CD14-positive monocyte (primary cell): ENCODE measurements around the gene CPE. TPM values are rescaled to one million over a fixed set of nuclear protein-coding genes. Genes with fewer than 3 reads are reported as not detected.

Source experiments
- DNase-seq, 3 donors: peaks; one replicate each; pipeline ENCODE4 v3.0.0-alpha.2; 2011 to 2022
- H2AFZ ChIP-seq: 2 replicates; pipeline ENCODE4 v1.6.0; 2012; ENCODE audit warnings: mild to moderate bottlenecking, low read depth, low read length, inconsistent platforms; ENCODE audit not compliant: insufficient read depth, poor library complexity, severe bottlenecking
- H3K27ac ChIP-seq, 2 donors: 1 replicate in 1 of 2; 2 replicates in 1 of 2; pipeline ENCODE4 v1.5.1; 2012 to 2013; ENCODE audit warnings: low read length in 2 of 2, control low read depth in 1 of 2, inconsistent platforms in 1 of 2, low read depth in 1 of 2, mild to moderate bottlenecking in 1 of 2
- H3K27me3 ChIP-seq, 2 donors: one replicate each; pipeline versions ENCODE4 v1.6.0 to v1.6.1; 2011 to 2013; ENCODE audit warnings: low read length in 2 of 2; ENCODE audit not compliant: control insufficient read depth in 2 of 2, insufficient read depth in 2 of 2
- H3K36me3 ChIP-seq, 2 donors: replicated peaks in 1 of 2; 1 replicate in 1 of 2; 2 replicates in 1 of 2; pipeline versions ENCODE4 v1.5.1 to v1.6.1; 2012 to 2013; ENCODE audit warnings: low read length in 2 of 2, control low read depth in 1 of 2, inconsistent platforms in 1 of 2, mild to moderate bottlenecking in 1 of 2; ENCODE audit not compliant: insufficient read depth in 2 of 2, control insufficient read depth in 1 of 2
- H3K4me1 ChIP-seq, 2 donors: 1 replicate in 1 of 2; 2 replicates in 1 of 2; pipeline versions ENCODE4 v1.5.1 to v1.6.1; 2012 to 2013; ENCODE audit warnings: low read length in 2 of 2, control low read depth in 1 of 2, inconsistent platforms in 1 of 2, mild to moderate bottlenecking in 1 of 2, moderate library complexity in 1 of 2; ENCODE audit not compliant: insufficient read depth in 2 of 2, control insufficient read depth in 1 of 2
- H3K4me2 ChIP-seq: replicated peaks from 2 replicates; pipeline ENCODE3; 2012; ENCODE audit warnings: low read length, moderate library complexity, mild to moderate bottlenecking; ENCODE audit not compliant: poor library complexity, severe bottlenecking; ENCODE audit errors: extremely low read depth
- H3K4me3 ChIP-seq, 3 experiments: fragments of 200-600 bp in 1 of 3; sonication (generic) in 1 of 3; replicated peaks in 1 of 3; 1 replicate in 2 of 3; 2 replicates in 1 of 3; pipeline ENCODE4 v1.5.1; 2011 to 2013; ENCODE audit warnings: low read length in 3 of 3, mild to moderate bottlenecking in 3 of 3, control low read depth in 2 of 3, low read depth in 2 of 3, inconsistent platforms in 1 of 3, moderate library complexity in 1 of 3
- H3K79me2 ChIP-seq: 2 replicates; pipeline ENCODE4 v1.6.0; 2012; ENCODE audit warnings: mild to moderate bottlenecking, control low read depth, inconsistent platforms, low read length, moderate library complexity; ENCODE audit not compliant: insufficient read depth
- H3K9ac ChIP-seq: 2 replicates; pipeline ENCODE4 v1.6.0; 2017; ENCODE audit warnings: low read length, mild to moderate bottlenecking; ENCODE audit not compliant: insufficient read depth, poor library complexity, severe bottlenecking
- H3K9me3 ChIP-seq, 2 donors: replicated peaks in 1 of 2; 1 replicate in 1 of 2; 2 replicates in 1 of 2; pipeline versions ENCODE4 v1.5.1 to v1.6.1; 2012 to 2013; ENCODE audit warnings: low read length in 2 of 2, control low read depth in 1 of 2; ENCODE audit not compliant: control insufficient read depth in 1 of 2, insufficient read depth in 1 of 2
- H4K20me1 ChIP-seq: 2 replicates; pipeline ENCODE4 v1.6.0; 2012; ENCODE audit warnings: mild to moderate bottlenecking, low read length, control low read depth, moderate library complexity; ENCODE audit not compliant: insufficient read depth
- H3K27ac Mint-ChIP-seq, 7 donors: one replicate each; pipeline ENCODE4 v1.8.0; 2020; ENCODE audit warnings: mild to moderate bottlenecking in 7 of 7, mixed read lengths in 7 of 7, moderate library complexity in 6 of 7, inconsistent platforms in 2 of 7
- H3K27me3 Mint-ChIP-seq, 3 donors: one replicate each; pipeline ENCODE4 v1.8.0; 2021 to 2022; ENCODE audit warnings: low read depth in 3 of 3, mild to moderate bottlenecking in 3 of 3, mixed read lengths in 3 of 3, moderate library complexity in 3 of 3, inconsistent platforms in 1 of 3
- H3K36me3 Mint-ChIP-seq, 2 donors: one replicate each; pipeline ENCODE4 v1.8.0; 2020; ENCODE audit warnings: mixed read lengths in 2 of 2, inconsistent platforms in 1 of 2, mild to moderate bottlenecking in 1 of 2
- H3K4me1 Mint-ChIP-seq: one replicate; pipeline ENCODE4 v1.8.0; 2020; ENCODE audit warnings: mild to moderate bottlenecking, mixed read lengths
- H3K4me3 Mint-ChIP-seq, 2 donors: one replicate each; pipeline ENCODE4 v1.8.0; 2020; ENCODE audit warnings: mild to moderate bottlenecking in 2 of 2, mixed read lengths in 2 of 2, moderate library complexity in 1 of 2
- H3K9me3 Mint-ChIP-seq, 7 donors: one replicate each; pipeline ENCODE4 v1.8.0; 2020 to 2022; ENCODE audit warnings: mixed read lengths in 7 of 7, mild to moderate bottlenecking in 6 of 7, moderate library complexity in 6 of 7, inconsistent platforms in 2 of 7
- WGBS: methylation state at CpG from one replicate; pipeline ENCODE4 v1.1.5; 2013; ENCODE audit warnings: missing lambda C conversion rate; ENCODE audit not compliant: insufficient coverage; 5-methylcytosine and 5-hydroxymethylcytosine counted together
- intact Hi-C, 2 donors: fragments of 100-400 bp; cut with micrococcal nuclease; formaldehyde crosslinking; loops; one replicate each; pipeline versions ENCODE4 v1.15.0 to v1.15.1; 2023
- polyA plus RNA-seq, 3 donors: library from polyadenylated mRNA; depleted of rRNA in 1 of 3; unstranded in 2 of 3; stranded (reverse) in 1 of 3; fragments of 300-500 nt in 2 of 3; fragments of >200 nt in 1 of 3; fragmentation: Illumina TruSeq in 2 of 3; gene quantifications; 1 replicate in 2 of 3; 2 replicates in 1 of 3; pipeline ENCODE4 v1.2.3, GENCODE V29; 2012 to 2021
- TF ChIP-seq, protein P1 (sequence below): fragments of 200-600 bp; IDR thresholded peaks from one replicate; pipeline ENCODE4 v1.8.0; 2022; ENCODE audit warnings: antibody characterized with exemption, mild to moderate bottlenecking

Gene CPE
- polyA plus RNA-seq, 3 donors = 0.09 to 0.13 TPM; not detected in 1

DNA sequence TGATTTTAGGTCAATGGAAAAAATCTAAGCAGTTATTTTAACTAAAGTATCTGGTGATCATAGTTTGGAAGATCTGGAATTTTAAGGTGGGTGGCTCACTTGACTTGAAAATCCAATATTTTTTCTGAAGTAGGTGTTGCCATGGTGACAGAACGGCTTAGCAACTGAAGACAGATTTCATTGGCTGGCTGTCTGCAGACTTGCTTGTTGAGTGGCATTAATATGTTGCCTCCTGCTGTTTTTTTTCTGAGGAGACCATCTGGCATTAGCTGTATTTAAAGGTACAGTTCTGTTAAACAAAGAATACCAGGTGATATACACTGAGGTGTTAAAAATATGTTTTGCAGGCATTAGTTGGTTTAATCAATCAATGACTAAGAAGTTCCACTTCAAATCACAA lies 19.8 kb downstream of the CPE start:
- no peaks in the 10 kb centered on the region for H3K79me2 ChIP-seq
- H3K27me3 ChIP-seq = no peaks in the 10 kb centered on the region
- Mint-ChIP-seq H3K4me3 (no peak overlapping the region), H3K4me1 (no peaks in the 10 kb centered on the region), H3K27ac (no peak overlapping the region), H3K36me3 (no peaks in the 10 kb centered on the region), H3K9me3 (peaks cover 0 to 2% (median 0%) of the 10 kb centered on the region in 7 donors), H3K27me3 (peaks cover 5 to 8% (median 7%) of the 10 kb centered on the region in 3 donors)
- H3K4me3 ChIP-seq = no peak overlapping the region
- H3K36me3 ChIP-seq = no peaks in the 10 kb centered on the region
- no peak overlapping the region for H3K27ac ChIP-seq
- DNase-seq = no peak
- WGBS = 50% methylated on average over 1 of the region's 1 CpG
- TF ChIP-seq, protein P1, sequence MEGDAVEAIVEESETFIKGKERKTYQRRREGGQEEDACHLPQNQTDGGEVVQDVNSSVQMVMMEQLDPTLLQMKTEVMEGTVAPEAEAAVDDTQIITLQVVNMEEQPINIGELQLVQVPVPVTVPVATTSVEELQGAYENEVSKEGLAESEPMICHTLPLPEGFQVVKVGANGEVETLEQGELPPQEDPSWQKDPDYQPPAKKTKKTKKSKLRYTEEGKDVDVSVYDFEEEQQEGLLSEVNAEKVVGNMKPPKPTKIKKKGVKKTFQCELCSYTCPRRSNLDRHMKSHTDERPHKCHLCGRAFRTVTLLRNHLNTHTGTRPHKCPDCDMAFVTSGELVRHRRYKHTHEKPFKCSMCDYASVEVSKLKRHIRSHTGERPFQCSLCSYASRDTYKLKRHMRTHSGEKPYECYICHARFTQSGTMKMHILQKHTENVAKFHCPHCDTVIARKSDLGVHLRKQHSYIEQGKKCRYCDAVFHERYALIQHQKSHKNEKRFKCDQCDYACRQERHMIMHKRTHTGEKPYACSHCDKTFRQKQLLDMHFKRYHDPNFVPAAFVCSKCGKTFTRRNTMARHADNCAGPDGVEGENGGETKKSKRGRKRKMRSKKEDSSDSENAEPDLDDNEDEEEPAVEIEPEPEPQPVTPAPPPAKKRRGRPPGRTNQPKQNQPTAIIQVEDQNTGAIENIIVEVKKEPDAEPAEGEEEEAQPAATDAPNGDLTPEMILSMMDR = no peak
- H3K4me1 ChIP-seq = no peaks in the 10 kb centered on the region
- no peaks in the 10 kb centered on the region for H4K20me1 ChIP-seq
- no peak overlapping the region for H2AFZ ChIP-seq
- intact Hi-C loops = no loop called here
- H3K9me3 ChIP-seq = no peaks in the 10 kb centered on the region
- H3K9ac ChIP-seq = no peak overlapping the region
- H3K4me2 ChIP-seq = no peak overlapping the region

GRCh38 chr4:165402375-165402774 lies 23.6 kb downstream of the CPE start:
- DNase-seq = no peak
- no peak overlapping the region for H3K4me3 ChIP-seq
- H3K27me3 Mint-ChIP-seq = peaks cover 5 to 9% (median 6%) of the 10 kb centered on the region in 3 donors
- H4K20me1 ChIP-seq = no peaks in the 10 kb centered on the region
- no peaks in the 10 kb centered on the region for H3K36me3 ChIP-seq
- TF ChIP-seq, protein P1 = no peak
- no peak overlapping the region for H3K4me2 ChIP-seq
- H3K9ac ChIP-seq = no peak overlapping the region
- H3K9me3 ChIP-seq = no peaks in the 10 kb centered on the region
- no CpG with 5 or more reads among the region's 9 CpGs for WGBS
- H3K4me1 ChIP-seq = no peaks in the 10 kb centered on the region
- H2AFZ ChIP-seq = no peak overlapping the region
- H3K27ac Mint-ChIP-seq = no peak overlapping the region
- H3K9me3 Mint-ChIP-seq = peaks cover 0 to 3% (median 0%) of the 10 kb centered on the region in 7 donors
- no peaks in the 10 kb centered on the region for H3K36me3 Mint-ChIP-seq
- no peaks in the 10 kb centered on the region for H3K27me3 ChIP-seq
- H3K79me2 ChIP-seq = no peaks in the 10 kb centered on the region
- intact Hi-C loops = no loop called here
- no peak overlapping the region for H3K27ac ChIP-seq
- no peak overlapping the region for H3K4me3 Mint-ChIP-seq
- H3K4me1 Mint-ChIP-seq = no peaks in the 10 kb centered on the region
